GM23248 (cell line): Measurements from ENCODE around the gene MSX1. TPM values are rescaled to one million over a fixed set of nuclear protein-coding genes. Genes with fewer than 3 reads are reported as not detected.

Experiments used
- DNase-seq: peaks from one replicate; pipeline ENCODE4 v3.0.0-alpha.2; 2015
- H2AFZ ChIP-seq: fragments of 200-600 bp; sonication (generic); 2 replicates; pipeline ENCODE4 v1.6.1; 2016; ENCODE audit warnings: antibody characterized with exemption
- H3F3A ChIP-seq: fragments of 200-600 bp; sonication (generic); 2 replicates; pipeline ENCODE4 v1.6.1; 2016; ENCODE audit warnings: mild to moderate bottlenecking, antibody characterized with exemption, mixed run types; ENCODE audit not compliant: insufficient read depth
- H3K27ac ChIP-seq: fragments of 200-600 bp; sonication (generic); 2 replicates; pipeline ENCODE4 v1.5.1; 2016; ENCODE audit warnings: mild to moderate bottlenecking
- H3K27me3 ChIP-seq: fragments of 200-600 bp; sonication (generic); replicated peaks from 2 replicates; pipeline ENCODE4 v1.6.1; 2016; ENCODE audit warnings: mild to moderate bottlenecking; ENCODE audit not compliant: insufficient read depth
- H3K36me3 ChIP-seq: fragments of 200-600 bp; sonication (generic); 2 replicates; pipeline ENCODE4 v1.6.1; 2016; ENCODE audit warnings: low read depth, mild to moderate bottlenecking
- H3K4me1 ChIP-seq: fragments of 200-600 bp; sonication (generic); 2 replicates; pipeline ENCODE4 v1.6.1; 2016; ENCODE audit warnings: mild to moderate bottlenecking; ENCODE audit not compliant: insufficient read depth
- H3K4me2 ChIP-seq: fragments of 200-600 bp; sonication (generic); one replicate; pipeline ENCODE4 v1.6.1; 2016; ENCODE audit warnings: mild to moderate bottlenecking; ENCODE audit not compliant: unreplicated experiment
- H3K4me3 ChIP-seq: fragments of 200-600 bp; sonication (generic); 2 replicates; pipeline ENCODE4 v1.5.1; 2016; ENCODE audit warnings: mild to moderate bottlenecking
- H3K79me2 ChIP-seq: fragments of 200-600 bp; sonication (generic); 2 replicates; pipeline ENCODE4 v1.6.1; 2016; ENCODE audit warnings: mild to moderate bottlenecking; ENCODE audit not compliant: insufficient read depth
- H3K9ac ChIP-seq: fragments of 200-600 bp; sonication (generic); 2 replicates; pipeline ENCODE4 v1.6.1; 2016; ENCODE audit warnings: mild to moderate bottlenecking
- H3K9me2 ChIP-seq: fragments of 200-600 bp; sonication (generic); 2 replicates; pipeline ENCODE4 v1.6.1; 2016; ENCODE audit warnings: mixed run types, mild to moderate bottlenecking, moderate library complexity; ENCODE audit not compliant: insufficient read depth
- H3K9me3 ChIP-seq: fragments of 200-600 bp; sonication (generic); one replicate; pipeline ENCODE4 v1.6.1; 2017; ENCODE audit warnings: low read depth
- H4K20me1 ChIP-seq: fragments of 200-600 bp; sonication (generic); 2 replicates; pipeline ENCODE4 v1.6.0; 2016; ENCODE audit not compliant: insufficient read depth
- EZH2 ChIP-seq: fragments of 200-600 bp; sonication (generic); IDR thresholded peaks from 2 replicates; pipeline ENCODE4 v1.6.1; 2018; ENCODE audit warnings: antibody characterized with exemption, mild to moderate bottlenecking; ENCODE audit not compliant: insufficient read depth, poor library complexity, severe bottlenecking
- EZH2phosphoT487 ChIP-seq: fragments of 200-600 bp; sonication (generic); IDR thresholded peaks from 2 replicates; pipeline ENCODE4 v1.6.1; 2018; ENCODE audit warnings: antibody characterized with exemption, moderate library complexity, mild to moderate bottlenecking, low read depth; ENCODE audit not compliant: insufficient read depth
- WGBS, 2 experiments: methylation state at CpG; one replicate each; pipeline ENCODE4 v1.1.6; 2015 to 2017; ENCODE audit warnings: low lambda C conversion rate in 2 of 2, low coverage in 1 of 2; ENCODE audit errors: missing lambda C conversion rate in 2 of 2; 5-methylcytosine and 5-hydroxymethylcytosine counted together
- in situ Hi-C: fragments of 300-500 bp; cut with MboI; formaldehyde crosslinking; loops from 2 replicates; pipeline ENCODE4 v1.15.0; 2020
- polyA plus RNA-seq: library from polyadenylated mRNA; unstranded; fragments of >200 nt; fragmentation: Nextera tagmentation; extraction: Ambion mirVana; gene quantifications from 2 replicates; pipeline ENCODE4 v1.2.1, GENCODE V29; 2016
- total RNA-seq: library from RNA; depleted of rRNA; stranded (reverse); fragments of >200 nt; shearing (Covaris generic); gene quantifications from 2 replicates; pipeline ENCODE4 v1.2.3, GENCODE V29; 2014

The MSX1 gene
- total and polyA plus RNA-seq, 2 experiments from 2014 or later = 17.2 to 32.1 TPM

DNA sequence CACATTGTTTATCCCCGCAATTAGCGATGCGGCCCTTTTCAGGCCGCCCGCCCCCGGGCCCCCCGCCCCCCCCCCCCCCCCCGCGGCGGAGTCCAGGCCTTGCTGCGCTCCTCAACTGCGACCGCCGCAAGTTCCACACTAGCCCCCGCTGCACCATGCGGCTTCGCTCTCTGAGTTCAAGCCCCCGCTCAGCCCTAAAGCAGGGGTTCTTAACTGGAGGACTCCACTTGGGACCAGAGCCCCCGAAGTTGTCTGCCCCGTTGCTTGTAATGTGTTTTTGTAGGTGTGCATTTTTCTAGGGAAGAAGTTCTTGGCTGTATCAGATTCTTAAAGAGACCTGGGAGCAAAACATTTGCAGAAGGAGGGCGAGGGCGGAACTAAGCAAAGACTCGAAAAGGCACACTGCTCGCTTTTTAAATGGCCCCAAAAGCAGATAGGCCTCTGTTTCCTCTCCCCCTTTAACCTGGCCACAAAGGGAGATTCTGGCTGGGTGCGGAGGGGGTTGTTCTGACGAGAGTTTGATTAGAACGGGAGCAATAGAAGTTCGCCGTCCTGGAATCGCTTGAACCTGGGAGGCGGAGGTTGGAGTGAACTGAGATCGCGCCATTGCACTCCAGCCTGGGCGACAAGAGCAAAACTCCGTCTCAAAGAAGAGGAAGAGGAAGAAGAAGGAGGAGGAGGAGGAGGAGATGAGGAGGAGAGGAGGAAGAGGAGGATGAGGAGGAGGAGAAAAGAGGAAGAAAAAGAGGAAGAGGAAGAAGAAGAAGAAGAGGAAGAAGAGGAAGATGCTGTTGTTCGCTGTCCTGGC lies 2.3 kb upstream of the MSX1 start:
- Histone ChIP-seq H3K4me1 (peaks cover 13% of the 10 kb centered on the region), H3K36me3 (no peaks in the 10 kb centered on the region), H3K9me3 (no peaks in the 10 kb centered on the region), H3K9ac (peak overlapping the region; percentile 80), H4K20me1 (no peaks in the 10 kb centered on the region), H2AFZ (peak overlapping the region; percentile 98; the same call in 1 of the 2 replicates), H3K79me2 (peaks cover 25% of the 10 kb centered on the region), H3K27ac (no peak overlapping the region), H3F3A (peaks cover 9% of the 10 kb centered on the region; the same call in 1 of the 2 replicates), H3K9me2 (no peaks in the 10 kb centered on the region), H3K4me3 (no peak overlapping the region), H3K27me3 (no peaks in the 10 kb centered on the region), H3K4me2 (peak overlapping the region; percentile 87)
- no peak for DNase-seq
- TF ChIP-seq EZH2 (no peak), EZH2phosphoT487 (no peak)
- WGBS, 2 experiments = 75 to 95% methylated on average over 25 to 33 of the region's 36 CpGs
- in situ Hi-C loops = no loop called here

DNA sequence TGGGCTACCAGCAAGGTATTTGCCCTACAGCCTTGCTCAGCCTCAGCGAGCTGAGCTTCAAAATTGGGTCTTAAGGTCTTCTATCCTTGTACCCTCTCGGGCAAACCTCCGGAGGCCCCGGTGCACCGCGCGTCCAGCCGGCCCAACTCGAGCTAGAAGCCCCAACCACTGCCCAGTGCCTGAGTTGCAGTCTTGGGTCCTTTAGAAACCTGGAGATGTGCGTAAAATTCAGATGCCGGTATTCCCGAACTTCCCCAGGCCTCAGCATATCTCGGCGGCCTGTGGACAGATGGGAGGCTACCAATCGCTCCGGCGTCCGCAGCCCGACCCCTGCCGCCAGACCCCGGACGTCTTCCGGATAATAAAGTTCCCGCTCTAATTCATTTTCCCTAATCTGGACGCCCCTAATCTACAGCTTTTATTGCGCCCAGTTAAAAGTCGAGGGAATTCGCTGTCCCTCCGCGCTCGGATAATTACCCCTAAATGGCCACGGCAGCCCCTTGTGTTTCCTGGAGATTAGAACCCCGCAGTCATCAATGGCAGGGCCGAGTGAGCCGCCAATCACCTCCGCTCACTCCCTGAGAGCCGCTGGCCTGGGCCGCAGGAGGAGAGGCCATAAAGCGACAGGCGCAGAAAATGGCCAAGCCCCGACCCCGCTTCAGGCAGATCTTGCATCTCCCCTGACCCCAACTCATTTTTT lies 1.5 kb upstream of the MSX1 start:
- no peaks in the 10 kb centered on the region for H3K9me2 ChIP-seq
- H3K79me2 ChIP-seq = peaks cover 26% of the 10 kb centered on the region
- no peaks in the 10 kb centered on the region for H3K9me3 ChIP-seq
- in situ Hi-C loops = no loop called here
- H3F3A ChIP-seq = peaks cover 6% of the 10 kb centered on the region; the same call in 1 of the 2 replicates
- no peak overlapping the region for H3K4me3 ChIP-seq
- no peak overlapping the region for H2AFZ ChIP-seq
- TF ChIP-seq EZH2 (no peak), EZH2phosphoT487 (no peak)
- H3K4me2 ChIP-seq = no peak overlapping the region
- WGBS, 2 experiments = 97% methylated on average over 42 of the region's 42 CpGs
- H4K20me1 ChIP-seq = no peaks in the 10 kb centered on the region
- no peaks in the 10 kb centered on the region for H3K27me3 ChIP-seq
- H3K4me1 ChIP-seq = peaks cover 13% of the 10 kb centered on the region
- H3K9ac ChIP-seq = no peak overlapping the region
- H3K27ac ChIP-seq = no peak overlapping the region
- no peak for DNase-seq
- no peaks in the 10 kb centered on the region; the same call in 1 of the 2 replicates for H3K36me3 ChIP-seq

DNA sequence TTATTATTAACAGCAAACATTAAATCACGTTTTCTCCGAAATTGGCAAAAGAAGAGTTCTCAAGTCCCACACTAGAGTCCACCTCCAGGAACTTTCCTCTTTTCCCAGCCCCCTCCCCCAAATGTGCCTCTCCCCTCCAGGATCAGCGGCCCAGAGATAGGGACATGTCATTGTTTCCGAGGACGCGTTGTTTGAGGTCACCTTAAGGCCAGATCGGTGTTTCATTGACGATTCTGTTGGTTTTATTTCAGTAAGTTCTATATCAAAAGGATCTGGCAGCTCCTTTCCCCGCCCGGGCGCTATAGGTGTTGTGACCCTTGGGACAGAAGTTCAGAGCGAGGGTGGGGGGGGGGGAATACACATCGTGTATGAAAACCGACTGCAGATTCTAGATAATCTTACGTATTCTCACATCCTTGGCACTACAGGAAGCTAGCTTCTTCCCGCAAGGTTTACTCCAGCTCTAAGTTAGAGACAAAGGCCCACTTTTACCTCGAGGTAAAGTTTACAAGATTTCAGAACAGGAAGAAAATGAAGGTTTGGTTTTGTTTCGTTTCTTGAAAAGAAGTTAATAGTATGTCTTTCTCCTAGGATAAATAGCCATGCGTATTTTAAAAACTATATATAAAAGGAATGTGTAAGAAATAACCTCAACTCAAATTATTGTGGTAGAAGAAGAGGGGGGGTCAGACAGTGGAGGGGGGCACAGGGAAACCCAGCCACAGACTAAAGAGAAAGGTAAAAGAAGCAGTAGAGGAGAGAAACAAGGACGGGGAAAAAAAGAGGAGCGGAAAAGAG lies 739 bp upstream of the MSX1 start:
- Histone ChIP-seq H3K4me1 (peaks cover 5% of the 10 kb centered on the region), H3K9ac (peak overlapping the region; percentile 78), H3K27me3 (no peaks in the 10 kb centered on the region), H4K20me1 (no peaks in the 10 kb centered on the region), H3K36me3 (peaks cover 3% of the 10 kb centered on the region; the same call in 1 of the 2 replicates), H2AFZ (peak overlapping the region; percentile 82), H3K4me2 (peak overlapping the region; percentile 79), H3K4me3 (peak overlapping the region; percentile 84), H3F3A (peaks cover under 1% of the 10 kb centered on the region; the same call in 1 of the 2 replicates), H3K27ac (peak overlapping the region; percentile 32; the same call in 1 of the 2 replicates), H3K9me2 (no peaks in the 10 kb centered on the region), H3K79me2 (peaks cover 26% of the 10 kb centered on the region), H3K9me3 (no peaks in the 10 kb centered on the region)
- TF ChIP-seq EZH2phosphoT487 (no peak), EZH2 (no peak)
- in situ Hi-C loops = no loop called here
- 67 to 69% methylated on average over 19 to 21 of the region's 21 CpGs for WGBS, 2 experiments
- no peak for DNase-seq
